CD4-positive, alpha-beta T cell treated with Interleukin-2 at 100 ng/mL for 4 hours (primary cell): Measurements from ENCODE around the gene RNF148.

ENCODE experiments used
- DNase-seq: peaks from one replicate; pipeline ENCODE4 v3.0.0-alpha.2; 2020; ENCODE audit warnings: low spot score

RNF148 gene

GRCh38 chr7:122702872-122703510 lies at the start of gene RNF148:
RNF148 (minus strand) TSS chr7:122702922; CDS start chr7:122702750, 172 bp downstream.
- DNase-seq, result no peak

GRCh38 chr7:122750389-122750788 lies 47.7 kb upstream of the RNF148 start:
- no peak for DNase-seq

GRCh38 chr7:122748195-122748594 lies 45.5 kb upstream of the RNF148 start:
- no peak for DNase-seq

- DNase-seq, result no peak
Observed at GRCh38 chr7:122746948-122747347, 44.2 kb upstream of the RNF148 start.

- DNase-seq, result no peak
Observed at GRCh38 chr7:122743211-122743610, 40.5 kb upstream of the RNF148 start.

- DNase-seq, result no peak
Observed at GRCh38 chr7:122738947-122739346, 36.2 kb upstream of the RNF148 start.

- DNase-seq, result no peak
Observed at GRCh38 chr7:122736183-122736582, 33.5 kb upstream of the RNF148 start.

GRCh38 chr7:122727759-122728158 lies 25.0 kb upstream of the RNF148 start:
- no peak for DNase-seq

GRCh38 chr7:122727354-122727753 lies 24.6 kb upstream of the RNF148 start:
- no peak for DNase-seq

- no peak for DNase-seq
Observed at GRCh38 chr7:122726881-122727280, 24.2 kb upstream of the RNF148 start.

GRCh38 chr7:122724366-122724765 lies 21.6 kb upstream of the RNF148 start:
- no peak for DNase-seq

GRCh38 chr7:122719010-122719578 lies 16.4 kb upstream of the RNF148 start:
- DNase-seq, result no peak

- no peak for DNase-seq
Observed at GRCh38 chr7:122717356-122718089, 14.8 kb upstream of the RNF148 start.

GRCh38 chr7:122715183-122715582 lies 12.5 kb upstream of the RNF148 start:
- no peak for DNase-seq

- no peak for DNase-seq
Observed at GRCh38 chr7:122710916-122711315, 8.2 kb upstream of the RNF148 start.

GRCh38 chr7:122709930-122710646 lies 7.4 kb upstream of the RNF148 start:
- no peak for DNase-seq

- no peak for DNase-seq
Observed at GRCh38 chr7:122706836-122707235, 4.1 kb upstream of the RNF148 start.

GRCh38 chr7:122699017-122699416 lies 3.7 kb downstream of the RNF148 start, which contains the start of gene RNF133:
RNF133 (minus strand) TSS chr7:122699117; CDS start chr7:122698918, 199 bp downstream.
- DNase-seq, result no peak

GRCh38 chr7:122695816-122696215 lies 6.9 kb downstream of the RNF148 start:
- no peak for DNase-seq

- no peak for DNase-seq
Observed at GRCh38 chr7:122694697-122695096, 8.0 kb downstream of the RNF148 start.

GRCh38 chr7:122692769-122693309 lies 9.9 kb downstream of the RNF148 start:
- DNase-seq, result no peak

GRCh38 chr7:122691569-122692235 lies 11.0 kb downstream of the RNF148 start:
- no peak for DNase-seq
